Cardiac muscle cell (in vitro differentiated cells and primary cell): ENCODE data around the gene SLC5A8. TPM values are rescaled to one million over a fixed set of nuclear protein-coding genes. Genes with fewer than 3 reads are reported as not detected.

Source experiments
- DNase-seq, 2 donors: peaks; one replicate each; pipeline versions ENCODE4 v3.0.0 to v3.0.0-alpha.2; 2010 to 2017; ENCODE audit warnings: low read depth in 1 of 2, low spot score in 1 of 2
- H3K27ac ChIP-seq: fragments of 200-600 bp; sonication (generic); 2 replicates; pipeline ENCODE4 v1.5.1; 2016
- H3K27me3 ChIP-seq: fragments of 200-600 bp; sonication (generic); 2 replicates; pipeline ENCODE4 v1.6.0; 2016; ENCODE audit warnings: control low read depth
- H3K36me3 ChIP-seq: fragments of 200-600 bp; sonication (generic); 2 replicates; pipeline ENCODE4 v1.5.1; 2016; ENCODE audit warnings: control low read depth
- H3K4me1 ChIP-seq: fragments of 200-600 bp; sonication (generic); 2 replicates; pipeline ENCODE4 v1.8.1; 2017; ENCODE audit warnings: low read depth, mild to moderate bottlenecking, mixed run types
- H3K4me3 ChIP-seq: fragments of 200-600 bp; sonication (generic); 2 replicates; pipeline ENCODE4 v1.5.1; 2016; ENCODE audit warnings: mild to moderate bottlenecking
- H3K9me3 ChIP-seq: fragments of 200-600 bp; sonication (generic); 2 replicates; pipeline ENCODE4 v1.5.1; 2017; ENCODE audit warnings: low read depth, mild to moderate bottlenecking, control low read depth
- CTCF ChIP-seq: IDR thresholded peaks from 2 replicates; pipeline ENCODE4 v1.5.1; 2012; ENCODE audit warnings: low read depth, mild to moderate bottlenecking, low read length
- polyA plus RNA-seq: library from polyadenylated mRNA; unstranded; fragments of >200 nt; fragmentation: Nextera tagmentation; extraction: Ambion mirVana; gene quantifications from 2 replicates; pipeline ENCODE4 v1.2.1, GENCODE V29; 2016
- total RNA-seq: library from RNA; depleted of rRNA; stranded (reverse); fragments of >200 nt; gene quantifications from 2 replicates; pipeline ENCODE4 v1.2.3, GENCODE V29; 2016

SLC5A8 gene
- total and polyA plus RNA-seq, 2 experiments from 2014 or later = not detected

GRCh38 chr12:101238800-101239329 is 28.8 kb upstream of the SLC5A8 start:
- no peak overlapping the region for H3K4me3 ChIP-seq
- DNase-seq = no peak
- no peak overlapping the region for H3K27ac ChIP-seq
- no peaks in the 10 kb centered on the region for H3K27me3 ChIP-seq
- peaks cover 8% of the 10 kb centered on the region for H3K4me1 ChIP-seq
- TF ChIP-seq CTCF = no peak
- no peaks in the 10 kb centered on the region for H3K9me3 ChIP-seq
- no peaks in the 10 kb centered on the region for H3K36me3 ChIP-seq

GRCh38 chr12:101238306-101238705 is 28.3 kb upstream of the SLC5A8 start:
- DNase-seq = no peak
- Histone ChIP-seq H3K27ac (no peak overlapping the region), H3K27me3 (no peaks in the 10 kb centered on the region), H3K4me1 (peaks cover 8% of the 10 kb centered on the region), H3K4me3 (no peak overlapping the region), H3K9me3 (no peaks in the 10 kb centered on the region), H3K36me3 (no peaks in the 10 kb centered on the region)
- no peak for TF ChIP-seq CTCF

- no peak overlapping the region for H3K4me3 ChIP-seq
- H3K4me1 ChIP-seq = no peaks in the 10 kb centered on the region
- TF ChIP-seq CTCF = no peak
- DNase-seq = no peak
- H3K9me3 ChIP-seq = no peaks in the 10 kb centered on the region
- H3K36me3 ChIP-seq = no peaks in the 10 kb centered on the region
- no peaks in the 10 kb centered on the region for H3K27me3 ChIP-seq
- no peak overlapping the region for H3K27ac ChIP-seq
Measured at GRCh38 chr12:101235686-101236085, 25.6 kb upstream of the SLC5A8 start.

GRCh38 chr12:101231636-101232035 is 21.6 kb upstream of the SLC5A8 start:
- no peak for TF ChIP-seq CTCF
- H3K9me3 ChIP-seq = no peaks in the 10 kb centered on the region
- no peaks in the 10 kb centered on the region for H3K4me1 ChIP-seq
- no peak overlapping the region for H3K27ac ChIP-seq
- no peaks in the 10 kb centered on the region for H3K27me3 ChIP-seq
- no peaks in the 10 kb centered on the region for H3K36me3 ChIP-seq
- H3K4me3 ChIP-seq = no peak overlapping the region
- no peak for DNase-seq

GRCh38 chr12:101230547-101230946 is 20.5 kb upstream of the SLC5A8 start:
- no peak for TF ChIP-seq CTCF
- no peaks in the 10 kb centered on the region for H3K27me3 ChIP-seq
- H3K9me3 ChIP-seq = no peaks in the 10 kb centered on the region
- DNase-seq = peak in 1 of 2 donors; percentile 12
- no peaks in the 10 kb centered on the region for H3K4me1 ChIP-seq
- no peaks in the 10 kb centered on the region for H3K36me3 ChIP-seq
- H3K4me3 ChIP-seq = no peak overlapping the region
- no peak overlapping the region for H3K27ac ChIP-seq

- no peak overlapping the region for H3K27ac ChIP-seq
Measured at GRCh38 chr12:101229841-101230241, 19.8 kb upstream of the SLC5A8 start.

More at GRCh38 chr12:101229841-101230241, 19.8 kb upstream of the SLC5A8 start:
- Histone ChIP-seq H3K36me3 (no peaks in the 10 kb centered on the region), H3K27me3 (no peaks in the 10 kb centered on the region), H3K4me3 (no peak overlapping the region), H3K4me1 (no peaks in the 10 kb centered on the region), H3K9me3 (no peaks in the 10 kb centered on the region)
- TF ChIP-seq CTCF = no peak
- no peak for DNase-seq
